DOHH2 (cell line): ENCODE measurements around the gene SLC26A6.

Experiments used
- CTCF ChIP-seq: fragments of 200-600 bp; sonication (generic); IDR thresholded peaks from one replicate; pipeline ENCODE4 v1.5.1; 2014; ENCODE audit warnings: antibody characterized with exemption, mild to moderate bottlenecking, low read depth, low read length; ENCODE audit not compliant: poor library complexity, severe bottlenecking
- EZH2phosphoT487 ChIP-seq: fragments of 200-600 bp; sonication (generic); IDR thresholded peaks from 2 replicates; pipeline ENCODE4 v1.6.1; 2017; ENCODE audit warnings: borderline replicate concordance, mild to moderate bottlenecking, antibody characterized with exemption, low read length, moderate library complexity, mixed read lengths

GRCh38 chr3:48597408-48597800, 37.9 kb downstream of the SLC26A6 start:
- TF ChIP-seq CTCF (no peak), EZH2phosphoT487 (no peak)
